ENCODE measurements around the gene MAP4K2. TPM values are rescaled to one million over a fixed set of nuclear protein-coding genes. Genes with fewer than 3 reads are reported as not detected.

MAP4K2 gene
- total RNA-seq, 4 donors from 2014 or later: 4.3 to 14.8 (median 6.2) TPM

DNA sequence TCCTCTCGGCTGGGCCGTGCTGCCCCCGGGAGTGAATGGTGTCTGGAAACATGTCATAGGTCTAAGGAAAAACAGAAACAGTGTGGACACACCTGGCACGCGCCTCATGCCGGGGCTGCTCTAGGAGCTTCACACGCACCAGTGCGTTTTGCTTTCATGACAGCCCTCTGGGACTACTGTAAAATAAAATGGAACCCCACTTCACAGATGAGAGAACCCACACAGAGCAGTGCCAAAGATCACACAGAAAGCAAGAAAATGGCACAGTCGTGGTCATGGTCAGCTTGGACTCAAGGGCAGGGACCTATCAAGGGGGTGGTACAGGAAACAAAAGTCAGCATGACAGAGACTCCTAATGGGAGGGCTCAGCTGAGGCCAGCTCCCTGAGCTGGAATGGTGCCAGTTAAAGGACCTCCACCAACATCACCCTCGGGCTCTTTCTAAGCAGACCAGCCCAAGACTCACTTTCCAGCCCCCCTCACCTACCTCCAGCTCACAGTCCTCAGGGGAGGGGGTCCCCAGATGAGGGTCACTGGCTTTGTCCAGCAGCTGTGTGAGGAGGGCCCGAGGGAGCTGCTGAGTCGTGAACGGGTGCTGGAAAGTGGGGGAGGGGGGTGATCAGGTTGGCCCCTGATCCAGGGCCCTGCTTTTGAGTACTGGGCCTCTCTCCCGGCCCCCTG is 3.3 kb downstream of the MAP4K2 start:
- ATAC-seq (no peak), DNase-seq (no peak)
- H3K4me3 ChIP-seq: no peak overlapping the region
- TF ChIP-seq POLR2A (IDR thresholded peaks at IDR 0.05): no peak
- TF ChIP-seq, protein P1, sequence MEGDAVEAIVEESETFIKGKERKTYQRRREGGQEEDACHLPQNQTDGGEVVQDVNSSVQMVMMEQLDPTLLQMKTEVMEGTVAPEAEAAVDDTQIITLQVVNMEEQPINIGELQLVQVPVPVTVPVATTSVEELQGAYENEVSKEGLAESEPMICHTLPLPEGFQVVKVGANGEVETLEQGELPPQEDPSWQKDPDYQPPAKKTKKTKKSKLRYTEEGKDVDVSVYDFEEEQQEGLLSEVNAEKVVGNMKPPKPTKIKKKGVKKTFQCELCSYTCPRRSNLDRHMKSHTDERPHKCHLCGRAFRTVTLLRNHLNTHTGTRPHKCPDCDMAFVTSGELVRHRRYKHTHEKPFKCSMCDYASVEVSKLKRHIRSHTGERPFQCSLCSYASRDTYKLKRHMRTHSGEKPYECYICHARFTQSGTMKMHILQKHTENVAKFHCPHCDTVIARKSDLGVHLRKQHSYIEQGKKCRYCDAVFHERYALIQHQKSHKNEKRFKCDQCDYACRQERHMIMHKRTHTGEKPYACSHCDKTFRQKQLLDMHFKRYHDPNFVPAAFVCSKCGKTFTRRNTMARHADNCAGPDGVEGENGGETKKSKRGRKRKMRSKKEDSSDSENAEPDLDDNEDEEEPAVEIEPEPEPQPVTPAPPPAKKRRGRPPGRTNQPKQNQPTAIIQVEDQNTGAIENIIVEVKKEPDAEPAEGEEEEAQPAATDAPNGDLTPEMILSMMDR (IDR thresholded peaks at IDR 0.05 in 4 of 5, conservative IDR thresholded peaks at IDR 0.05 in 1 of 5): no peak
- H3K36me3 ChIP-seq: peaks cover 0 to 8% of the 10 kb centered on the region in 2 donors
- H3K27ac ChIP-seq: peak overlapping the region in 1 of 4 donors; percentile 21
- intact Hi-C loops (cut with DNase I; ENCODE audit: low total_unique reads): no loop called here
- peaks cover 12 to 16% of the 10 kb centered on the region in 2 donors for H3K4me1 ChIP-seq
- no peaks in the 10 kb centered on the region for H3K9me3 ChIP-seq
- no peaks in the 10 kb centered on the region for H3K27me3 ChIP-seq
- in situ Hi-C loops (cut with MboI; ENCODE audit: low sequenced_read_pairs in 4 of 4): no loop called here

DNA sequence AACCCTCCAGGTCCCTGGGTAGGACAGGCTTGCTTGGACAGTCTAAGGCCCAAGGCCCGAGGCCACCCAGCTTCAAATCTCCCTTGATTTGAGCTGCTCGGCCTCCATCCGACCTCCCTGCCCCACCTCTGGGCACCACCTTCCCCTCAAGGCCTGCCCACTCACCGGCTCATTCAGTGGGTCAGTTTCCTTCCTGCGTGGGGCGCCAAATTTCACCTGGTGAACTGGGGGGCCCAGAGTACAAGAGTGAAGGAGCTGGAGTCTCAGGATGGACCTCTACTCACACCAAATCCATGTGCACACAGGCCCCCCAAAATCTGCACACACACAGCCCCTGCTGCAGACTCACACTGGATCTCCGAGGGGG is 3.8 kb downstream of the MAP4K2 start:
- intact Hi-C loops (cut with DNase I; ENCODE audit: low total_unique reads) (no loop called here), in situ Hi-C loops (cut with MboI; ENCODE audit: low sequenced_read_pairs in 4 of 4) (no loop called here)
- DNase-seq (no peak), ATAC-seq (no peak)
- H3K36me3 ChIP-seq: peaks cover 0 to 6% of the 10 kb centered on the region in 2 donors
- H3K27ac ChIP-seq: no peak overlapping the region
- H3K27me3 ChIP-seq: no peaks in the 10 kb centered on the region
- H3K4me1 ChIP-seq: peaks cover 12 to 14% of the 10 kb centered on the region in 2 donors
- TF ChIP-seq, protein P1 (IDR thresholded peaks at IDR 0.05 in 4 of 5, conservative IDR thresholded peaks at IDR 0.05 in 1 of 5): no peak
- TF ChIP-seq POLR2A (IDR thresholded peaks at IDR 0.05): no peak
- H3K9me3 ChIP-seq: no peaks in the 10 kb centered on the region
- no peak overlapping the region for H3K4me3 ChIP-seq

- in situ Hi-C loops (cut with MboI; ENCODE audit: low sequenced_read_pairs in 4 of 4) (no loop called here), intact Hi-C loops (cut with DNase I; ENCODE audit: low total_unique reads) (no loop called here)
- Histone ChIP-seq H3K36me3 (peaks cover 0 to 6% of the 10 kb centered on the region in 2 donors), H3K27ac (no peak overlapping the region), H3K9me3 (no peaks in the 10 kb centered on the region), H3K4me3 (no peak overlapping the region), H3K27me3 (no peaks in the 10 kb centered on the region), H3K4me1 (no peaks in the 10 kb centered on the region)
- TF ChIP-seq POLR2A (IDR thresholded peaks at IDR 0.05): no peak
- TF ChIP-seq, protein P1 (IDR thresholded peaks at IDR 0.05 in 4 of 5, conservative IDR thresholded peaks at IDR 0.05 in 1 of 5): no peak
- no peak for ATAC-seq
- DNase-seq: no peak
Measured at GRCh38 chr11:64796757-64797541, 6.1 kb downstream of the MAP4K2 start.

DNA sequence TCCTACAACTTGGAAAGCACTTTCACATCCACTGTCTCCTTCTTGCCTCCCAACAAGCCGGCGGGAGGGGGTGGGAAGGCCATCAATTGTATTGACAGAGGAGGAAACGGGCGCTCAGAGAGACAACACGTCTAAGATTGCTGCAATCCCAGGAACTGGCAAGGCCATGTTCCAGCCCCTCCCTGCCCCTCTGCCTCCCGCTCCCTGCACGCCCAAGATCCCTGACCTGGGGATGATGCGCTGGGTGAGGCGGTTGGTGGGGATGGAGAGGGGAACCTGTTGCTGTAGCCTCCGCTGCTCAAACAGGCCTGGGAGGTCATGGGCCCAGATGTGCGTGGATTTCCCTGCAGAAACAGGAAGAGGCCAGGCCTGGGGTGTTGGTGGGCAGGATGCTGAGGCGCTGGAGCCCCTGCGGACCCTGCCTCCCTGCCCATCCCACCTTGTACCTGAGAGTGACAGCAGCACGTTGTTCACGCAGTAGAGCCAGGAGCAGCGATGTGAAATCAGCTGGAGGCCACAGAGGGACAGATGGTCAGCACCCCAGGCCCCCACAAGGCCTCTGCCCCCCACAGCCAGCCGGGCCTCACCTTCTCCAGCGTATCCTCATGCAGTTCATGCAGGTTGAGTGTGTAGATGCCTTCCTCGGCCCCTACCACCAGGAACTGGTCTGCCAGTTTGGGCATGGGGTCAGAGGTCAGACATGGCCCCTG is 6.8 kb downstream of the MAP4K2 start:
- H3K36me3 ChIP-seq: peaks cover 0 to 6% of the 10 kb centered on the region in 2 donors
- DNase-seq (no peak), ATAC-seq (no peak)
- no peaks in the 10 kb centered on the region for H3K27me3 ChIP-seq
- in situ Hi-C loops (cut with MboI; ENCODE audit: low sequenced_read_pairs in 4 of 4): no loop called here
- intact Hi-C loops (cut with DNase I; ENCODE audit: low total_unique reads): no loop called here
- no peak overlapping the region for H3K4me3 ChIP-seq
- H3K4me1 ChIP-seq: no peaks in the 10 kb centered on the region
- no peaks in the 10 kb centered on the region for H3K9me3 ChIP-seq
- no peak overlapping the region for H3K27ac ChIP-seq
- TF ChIP-seq, protein P1 (IDR thresholded peaks at IDR 0.05 in 4 of 5, conservative IDR thresholded peaks at IDR 0.05 in 1 of 5): no peak
- TF ChIP-seq POLR2A (IDR thresholded peaks at IDR 0.05): no peak
